K562 (cell line): Measurements from ENCODE around the gene MLYCD. TPM values are rescaled to one million over a fixed set of nuclear protein-coding genes. Genes with fewer than 3 reads are reported as not detected.

Experiments
- ATAC-seq: fragments of 200-7000 bp; cut with Tn5 transposase; 3 replicates; pipeline ENCODE4 v1.9.1; 2020; ENCODE audit warnings: moderate library complexity
- BruUV-seq: library from RNA; stranded (reverse); fragments of 400-500 nt; replicated peaks from 2 replicates; lab custom pipeline; 2021; lab: Mats Ljungman, UMichigan
- CTCF ChIA-PET: fragments of 300-600 bp; formaldehyde crosslinking; extraction: SDS; loops from one replicate; lab custom pipeline; 2021; ENCODE audit warnings: low intra/inter-chr PET ratio; lab: Yijun Ruan, JAX
- POLR2A ChIA-PET: fragments of 300-600, 350-650 bp; sonication (Branson Sonifier 250); formaldehyde crosslinking; extraction: SDS; loops from one replicate; lab custom pipeline; 2021; ENCODE audit warnings: antibody characterized with exemption, inconsistent platforms; lab: Yijun Ruan, JAX
- DNase-seq, 4 experiments: peaks; one replicate each; pipeline versions ENCODE4 v3.0.0 to v3.0.0-alpha.2; 2011 to 2018; ENCODE audit warnings: low spot score in 3 of 4, mixed read lengths in 3 of 4; ENCODE audit errors: extremely low read depth in 1 of 4
- FAIRE-seq: peaks from 2 replicates; lab custom pipeline; 2011; peaks lifted over from hg19 to GRCh38; lab: Jason Lieb, UNC
- H2AFZ ChIP-seq: 2 replicates; pipeline ENCODE4 v1.6.0; 2011; ENCODE audit warnings: low read depth, low read length, control low read depth, inconsistent platforms
- H3K27ac ChIP-seq: fragments of 200-600 bp; 3 replicates; pipeline ENCODE4 v1.8.0; 2011; ENCODE audit warnings: low read depth, mild to moderate bottlenecking, control low read depth, inconsistent platforms, low read length, moderate library complexity, mixed read lengths; ENCODE audit errors: extremely low read depth
- H3K27me3 ChIP-seq, 2 experiments: fragments of 300-600 bp in 1 of 2; 2 replicates in 1 of 2; 3 replicates in 1 of 2; pipeline versions ENCODE4 v1.6.0 to v1.8.0; 2011; ENCODE audit warnings: inconsistent platforms in 2 of 2, low read length in 2 of 2, mild to moderate bottlenecking in 1 of 2, mixed read lengths in 1 of 2, moderate library complexity in 1 of 2; ENCODE audit not compliant: control insufficient read depth in 2 of 2, insufficient read depth in 2 of 2
- H3K36me3 ChIP-seq: fragments of 300-600 bp; 3 replicates; pipeline ENCODE4 v1.8.0; 2011; ENCODE audit warnings: mild to moderate bottlenecking, low read length, inconsistent platforms; ENCODE audit not compliant: control insufficient read depth, insufficient read depth
- H3K4me1 ChIP-seq, 2 experiments: fragments of 200-600 bp in 1 of 2; replicated peaks in 1 of 2; 2 replicates in 1 of 2; 3 replicates in 1 of 2; pipeline versions ENCODE4 v1.5.1 to v1.8.0; 2011; ENCODE audit warnings: inconsistent platforms in 2 of 2, low read length in 2 of 2, mild to moderate bottlenecking in 1 of 2, mixed read lengths in 1 of 2, moderate library complexity in 1 of 2; ENCODE audit not compliant: control insufficient read depth in 2 of 2, insufficient read depth in 2 of 2
- H3K4me2 ChIP-seq: 2 replicates; pipeline ENCODE4 v1.6.1; 2011; ENCODE audit warnings: low read length, control low read depth, inconsistent platforms, mixed read lengths; ENCODE audit not compliant: insufficient read depth
- H3K4me3 ChIP-seq: fragments of 200-600 bp; sonication (generic), shearing (Covaris generic); 2 replicates; pipeline ENCODE4 v1.5.1; 2016; ENCODE audit warnings: control low read depth, inconsistent platforms
- H3K79me2 ChIP-seq: fragments of 200-600 bp; 3 replicates; pipeline ENCODE4 v1.8.0; 2011; ENCODE audit warnings: low read length, inconsistent platforms; ENCODE audit not compliant: control insufficient read depth, insufficient read depth
- H3K9ac ChIP-seq, 2 experiments: 2 replicates each; pipeline versions ENCODE4 v1.6.0 to v1.6.1; 2011; ENCODE audit warnings: low read depth in 2 of 2, low read length in 2 of 2, control low read depth in 1 of 2, inconsistent platforms in 1 of 2, mild to moderate bottlenecking in 1 of 2, mixed read lengths in 1 of 2; ENCODE audit not compliant: insufficient read depth in 1 of 2
- H3K9me1 ChIP-seq: one replicate; pipeline ENCODE4 v1.6.0; 2011; ENCODE audit warnings: inconsistent platforms, mild to moderate bottlenecking, low read length, moderate library complexity; ENCODE audit not compliant: control insufficient read depth, insufficient read depth
- H3K9me3 ChIP-seq: replicated peaks from 2 replicates; pipeline ENCODE4 v1.5.1; 2011; ENCODE audit warnings: low read depth, low read length, inconsistent platforms; ENCODE audit not compliant: control insufficient read depth, insufficient read depth
- H4K20me1 ChIP-seq: replicated peaks from 2 replicates; pipeline ENCODE4 v1.6.1; 2011; ENCODE audit warnings: low read length, inconsistent platforms, mixed read lengths; ENCODE audit not compliant: control insufficient read depth, insufficient read depth
- ELF2 ChIP-seq: fragments of 250-450 bp; sonication (Bioruptor Pico); IDR thresholded peaks from 2 replicates; pipeline ENCODE4 v1.5.0; 2021; ENCODE audit warnings: mild to moderate bottlenecking
- FOXO4 ChIP-seq: fragments of 450-650 bp; formaldehyde crosslinking; IDR thresholded peaks from 2 replicates; pipeline ENCODE4 v1.4.0; 2020; ENCODE audit warnings: mild to moderate bottlenecking, moderate library complexity
- MBD2 ChIP-seq: sonication (generic); IDR thresholded peaks from 2 replicates; pipeline ENCODE4 v1.6.1; 2016; ENCODE audit warnings: low read depth, borderline replicate concordance
- MIER1 ChIP-seq: fragments of 450-650 bp; IDR thresholded peaks from 2 replicates; pipeline ENCODE4 v1.6.1; 2016; ENCODE audit warnings: antibody characterized with exemption, mild to moderate bottlenecking, low read depth
- MLLT1 ChIP-seq, 2 experiments: fragments of 450-650 bp; IDR thresholded peaks; 2 replicates each; pipeline ENCODE4 v1.6.1; 2016
- NR0B1 ChIP-seq: fragments of 450-650 bp; IDR thresholded peaks from one replicate; pipeline ENCODE4 v1.6.1; 2018; ENCODE audit warnings: mild to moderate bottlenecking, moderate library complexity; ENCODE audit not compliant: partially characterized antibody
- NR2C2 ChIP-seq, 2 experiments: fragments of 200-800 bp in 1 of 2; sonication (Bioruptor generic) in 1 of 2; sonication (generic) in 1 of 2; formaldehyde crosslinking in 1 of 2; IDR thresholded peaks; 2 replicates each; pipeline versions ENCODE4 v1.6.1 to v1.8.0; 2016 to 2022; ENCODE audit warnings: mild to moderate bottlenecking in 1 of 2, missing compliant biosample characterization in 1 of 2, missing genetic modification characterization in 1 of 2, missing genetic modification reagents in 1 of 2
- OTX1 ChIP-seq: fragments of 450-650 bp; formaldehyde crosslinking; IDR thresholded peaks from 2 replicates; pipeline ENCODE4 v1.4.0; 2022; ENCODE audit warnings: mild to moderate bottlenecking
- PHB2 ChIP-seq: fragments of 450-650 bp; IDR thresholded peaks from 2 replicates; pipeline ENCODE4 v1.6.1; 2017; ENCODE audit warnings: low read depth
- RFX7 ChIP-seq: fragments of 250-450 bp; sonication (Bioruptor Pico); IDR thresholded peaks from 2 replicates; pipeline ENCODE4 v1.5.1; 2021; ENCODE audit warnings: mild to moderate bottlenecking
- SMARCC2 ChIP-seq: fragments of 450-650 bp; IDR thresholded peaks from 2 replicates; pipeline ENCODE4 v1.6.1; 2017; ENCODE audit warnings: antibody characterized with exemption, moderate library complexity, mild to moderate bottlenecking, low read depth
- SRSF3 ChIP-seq: fragments of 200-400 bp; formaldehyde crosslinking; IDR thresholded peaks from 2 replicates; pipeline ENCODE4 v1.6.1; 2016; ENCODE audit warnings: mild to moderate bottlenecking, low read length, moderate library complexity; ENCODE audit not compliant: insufficient read depth
- TSC22D4 ChIP-seq: fragments of 450-650 bp; IDR thresholded peaks from 2 replicates; pipeline ENCODE4 v1.6.1; 2016; ENCODE audit warnings: missing genetic modification characterization, missing biosample characterization, control low read depth
- ZC3H8 ChIP-seq: fragments of 450-650 bp; IDR thresholded peaks from 2 replicates; pipeline ENCODE4 v1.6.1; 2017
- ZNF24 ChIP-seq: fragments of 450-650 bp; IDR thresholded peaks from 2 replicates; pipeline ENCODE4 v1.6.1; 2016
- ZNF551 ChIP-seq: fragments of 250-450 bp; sonication (Bioruptor Pico); IDR thresholded peaks from 2 replicates; pipeline ENCODE4 v1.5.0; 2021; ENCODE audit warnings: mild to moderate bottlenecking, moderate library complexity
- ZNF740 ChIP-seq, 3 experiments: fragments of 200-800 bp in 1 of 3; sonication (Bioruptor generic) in 1 of 3; sonication (generic) in 1 of 3; formaldehyde crosslinking in 1 of 3; IDR thresholded peaks; 2 replicates each; pipeline versions ENCODE4 v1.6.1 to v1.8.0; 2016 to 2022; ENCODE audit warnings: mild to moderate bottlenecking in 2 of 3, missing compliant biosample characterization in 2 of 3, missing genetic modification characterization in 2 of 3, missing genetic modification reagents in 1 of 3
- WGBS: fragments of 100-300 bp; shearing (Covaris generic); methylation state at CpG from one replicate; pipeline ENCODE4 v1.1.6; 2016; ENCODE audit warnings: low coverage, mixed read lengths; ENCODE audit not compliant: insufficient coverage; ENCODE audit errors: missing lambda C conversion rate; 5-methylcytosine and 5-hydroxymethylcytosine counted together
- in situ Hi-C: fragments of 300-500 bp; cut with MboI; formaldehyde crosslinking; loops from 4 replicates; pipeline ENCODE4 v1.15.0; 2018; ENCODE audit warnings: inconsistent platforms, mixed read lengths
- intact Hi-C: fragments of 100-400 bp; cut with micrococcal nuclease; formaldehyde crosslinking; loops from 2 replicates; pipeline ENCODE4 v1.14.2; 2022
- polyA plus RNA-seq, 8 experiments: library from polyadenylated mRNA; depleted of rRNA in 4 of 8; stranded (reverse) in 5 of 8; unstranded in 3 of 8; fragments of >200 nt; fragmentation: Nextera tagmentation in 2 of 8; fragmentation: Illumina TruSeq in 1 of 8; extraction: Ambion mirVana in 2 of 8; extraction: Trizol in 1 of 8; gene quantifications; 2 replicates each; pipeline versions ENCODE4 v1.2.1 to v1.2.3, GENCODE V29; 2011 to 2014; ENCODE audit warnings: inconsistent platforms in 1 of 8, missing spikeins in 1 of 8
- total RNA-seq, 7 experiments: library from RNA; depleted of rRNA in 6 of 7; stranded (reverse); fragments of >200 nt in 6 of 7; fragmentation: Illumina TruSeq in 2 of 7; extraction: Trizol in 2 of 7; gene quantifications; 2 replicates each; pipeline versions ENCODE4 v1.2.1 to v1.2.3, GENCODE V29; 2011 to 2021; ENCODE audit warnings: low replicate concordance in 1 of 7

MLYCD gene
- total and polyA plus RNA-seq, 9 of the 15 experiments (the other 6 are each of a cell fraction or from before 2014, with no cell fraction given), result 0.15 to 2.0 (median 1.0) TPM

GRCh38 chr16:83850947-83851346 is 48.0 kb upstream of the MLYCD start (continued):
- no peak for TF ChIP-seq FOXO4 (CRISPR knock-in tag)
- TF ChIP-seq NR2C2 (CRISPR knock-in tag; IDR thresholded peaks at IDR 0.05), result no peak
- no peak for TF ChIP-seq NR2C2 (tag; IDR thresholded peaks at IDR 0.05)
- no peak for TF ChIP-seq MBD2
- TF ChIP-seq ZC3H8, result no peak
- no peak for TF ChIP-seq SMARCC2

GRCh38 chr16:83851473-83851872 is 47.4 kb upstream of the MLYCD start:
- H3K4me1 ChIP-seq, result no peaks in the 10 kb centered on the region; a peak in 1 of 5 replicates
- FAIRE-seq (no peak), ATAC-seq (no peak), DNase-seq (no peak)
- H3K9me1 ChIP-seq, result no peaks in the 10 kb centered on the region
- H3K27me3 ChIP-seq, result peaks cover 56 to 60% of the 10 kb centered on the region in 2 experiments
- BruUV-seq, result no TSS peak
- no peaks in the 10 kb centered on the region; the same call in 1 of the 2 replicates for H4K20me1 ChIP-seq
- POLR2A ChIA-PET, result interaction anchor here (0.6 to 1.2 kb wide), 3 partner anchors 15 to 75 kb away, joined by 3 to 4 read pairs (median 3); no protein-coding TSS in a partner anchor
- 3% methylated on average over 4 of the region's 4 CpGs for WGBS
- no peak overlapping the region for H3K4me2 ChIP-seq
- in situ Hi-C loops, result no loop called here
- intact Hi-C loops, result no loop called here
- H2AFZ ChIP-seq, result peak overlapping the region; percentile 19; the same call in 1 of the 2 replicates
- H3K9ac ChIP-seq, result no peak overlapping the region
- no peak overlapping the region for H3K4me3 ChIP-seq
- H3K36me3 ChIP-seq, result no peaks in the 10 kb centered on the region
- no peak for TF ChIP-seq SRSF3
- TF ChIP-seq MIER1, result no peak
- no peak for TF ChIP-seq ELF2 (CRISPR knock-in tag)
- TF ChIP-seq MLLT1 (IDR thresholded peaks at IDR 0.05), result no peak
- TF ChIP-seq ZNF740 (CRISPR knock-in tag; IDR thresholded peaks at IDR 0.05), result no peak
- no peak for TF ChIP-seq ZNF740 (tag; IDR thresholded peaks at IDR 0.05)
- no peak for TF ChIP-seq NR0B1
- TF ChIP-seq ZNF24, result no peak
- TF ChIP-seq PHB2, result no peak
- TF ChIP-seq TSC22D4, result no peak
- no peak for TF ChIP-seq OTX1 (CRISPR knock-in tag)
- TF ChIP-seq ZNF551 (CRISPR knock-in tag), result no peak
- no peak for TF ChIP-seq RFX7 (CRISPR knock-in tag)
- CTCF ChIA-PET, result no interaction called here
- no peak overlapping the region for H3K27ac ChIP-seq
- no peaks in the 10 kb centered on the region for H3K79me2 ChIP-seq
- no peaks in the 10 kb centered on the region for H3K9me3 ChIP-seq
